NT2/D1 (cell line): Measurements from ENCODE around the gene CCDC116.

Experiments used
- DNase-seq: peaks from one replicate; pipeline ENCODE4 v3.0.0-alpha.2; 2011; ENCODE audit warnings: low read depth, low spot score
- H3K27me3 ChIP-seq: 2 replicates; pipeline ENCODE4 v1.6.0; 2011; ENCODE audit warnings: mild to moderate bottlenecking; ENCODE audit not compliant: insufficient read length, insufficient read depth
- H3K36me3 ChIP-seq: 2 replicates; pipeline ENCODE4 v1.6.1; 2011; ENCODE audit warnings: mild to moderate bottlenecking, low read length, mixed read lengths; ENCODE audit not compliant: insufficient read depth, insufficient read length
- H3K4me1 ChIP-seq: 2 replicates; pipeline ENCODE4 v1.5.1; 2011; ENCODE audit not compliant: insufficient read depth, insufficient read length
- H3K4me3 ChIP-seq: 2 replicates; pipeline ENCODE4 v1.5.1; 2011; ENCODE audit warnings: low read depth; ENCODE audit not compliant: insufficient read length
- H3K9ac ChIP-seq: 2 replicates; pipeline ENCODE4 v1.6.0; 2011; ENCODE audit warnings: low read depth; ENCODE audit not compliant: insufficient read length
- H3K9me3 ChIP-seq: 2 replicates; pipeline ENCODE4 v1.5.1; 2011; ENCODE audit warnings: mild to moderate bottlenecking, low read length; ENCODE audit not compliant: insufficient read depth
- SUZ12 ChIP-seq: IDR thresholded peaks from 2 replicates; pipeline ENCODE4 v1.6.1; 2011; ENCODE audit not compliant: insufficient read length, insufficient read depth; ENCODE audit errors: extremely low read depth
- YY1 ChIP-seq: IDR thresholded peaks from 2 replicates; pipeline ENCODE4 v1.6.1; 2011; ENCODE audit not compliant: insufficient read length, insufficient read depth
- ZNF274 ChIP-seq: IDR thresholded peaks from 2 replicates; pipeline ENCODE4 v1.6.1; 2011; ENCODE audit warnings: mild to moderate bottlenecking, low read depth, low read length

The CCDC116 gene

DNA sequence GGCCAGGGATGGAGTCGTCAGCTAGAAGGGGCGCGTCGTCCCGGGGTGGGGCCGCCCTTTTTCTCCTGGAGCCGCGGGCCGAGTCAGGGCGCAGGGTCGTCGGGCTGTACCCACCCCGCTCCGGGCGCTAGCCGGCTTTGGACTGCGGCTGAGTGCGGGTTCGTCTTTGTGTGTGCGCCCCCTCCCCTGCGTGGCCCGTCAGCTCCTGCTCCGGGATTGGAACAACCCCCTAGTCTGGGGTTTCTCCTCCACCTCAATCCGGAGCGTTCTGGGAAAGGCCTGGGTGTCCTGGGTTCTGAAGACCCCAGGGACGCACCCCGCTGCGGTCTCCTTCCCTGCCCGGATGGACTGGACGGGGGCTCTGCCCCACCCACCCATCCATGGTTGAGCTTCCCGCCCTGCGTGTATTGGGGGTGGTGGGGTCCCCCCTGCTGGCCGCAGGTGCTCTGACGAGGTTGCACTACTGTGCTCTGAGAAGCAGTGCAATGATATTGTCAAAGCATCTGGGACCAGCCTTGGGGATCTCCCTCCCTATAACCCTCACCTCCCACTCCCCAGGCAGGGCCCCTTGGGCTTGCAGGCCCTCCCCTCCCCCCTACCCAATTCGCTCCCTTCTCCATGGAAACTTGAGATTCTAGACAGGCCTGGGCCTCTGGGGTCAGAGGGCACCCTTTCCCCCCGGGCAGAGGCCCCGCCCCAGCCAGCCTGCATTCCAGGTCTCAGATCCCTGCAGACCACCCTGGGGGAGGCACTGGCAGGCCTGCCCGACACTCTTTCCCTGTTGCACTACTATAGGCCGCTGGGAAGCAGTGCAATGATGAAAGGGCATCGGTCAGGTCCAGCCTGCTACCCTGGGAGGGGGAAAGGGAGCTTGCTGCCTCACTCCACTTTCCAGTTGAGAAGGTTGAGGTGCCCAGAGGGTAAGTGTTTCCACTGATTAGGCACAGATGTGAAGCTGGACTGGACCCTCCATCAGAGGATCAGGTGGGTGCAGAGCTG, 20.3 kb downstream of the CCDC116 start:
- Histone ChIP-seq H3K27me3 (no peaks in the 10 kb centered on the region), H3K36me3 (peaks cover 24% of the 10 kb centered on the region), H3K9ac (peak overlapping the region; percentile 88), H3K4me1 (peaks cover 7% of the 10 kb centered on the region), H3K4me3 (peak overlapping the region; percentile 76), H3K9me3 (no peaks in the 10 kb centered on the region)
- DNase-seq: no peak
- TF ChIP-seq ZNF274: no peak
- TF ChIP-seq SUZ12: no peak
- no peak for TF ChIP-seq YY1

DNA sequence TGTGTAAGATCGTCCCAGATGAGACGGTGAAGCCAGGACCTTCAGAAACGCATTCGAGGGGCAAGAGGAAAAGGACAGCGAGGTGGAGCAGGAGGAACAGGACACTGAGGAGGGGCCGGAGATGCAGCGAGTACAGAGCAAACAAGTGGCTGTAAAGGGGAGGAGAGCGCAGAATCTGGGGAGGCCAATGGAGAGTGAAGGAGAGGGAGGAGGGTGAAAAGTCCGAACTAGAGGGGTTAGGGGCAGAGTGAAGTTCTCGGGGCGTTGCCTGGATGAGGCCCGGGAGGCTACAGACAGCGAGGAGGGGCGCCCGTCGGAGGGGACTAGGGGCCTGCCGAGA, 24.4 kb downstream of the CCDC116 start:
- peak overlapping the region; percentile 27 for H3K9ac ChIP-seq

DNA sequence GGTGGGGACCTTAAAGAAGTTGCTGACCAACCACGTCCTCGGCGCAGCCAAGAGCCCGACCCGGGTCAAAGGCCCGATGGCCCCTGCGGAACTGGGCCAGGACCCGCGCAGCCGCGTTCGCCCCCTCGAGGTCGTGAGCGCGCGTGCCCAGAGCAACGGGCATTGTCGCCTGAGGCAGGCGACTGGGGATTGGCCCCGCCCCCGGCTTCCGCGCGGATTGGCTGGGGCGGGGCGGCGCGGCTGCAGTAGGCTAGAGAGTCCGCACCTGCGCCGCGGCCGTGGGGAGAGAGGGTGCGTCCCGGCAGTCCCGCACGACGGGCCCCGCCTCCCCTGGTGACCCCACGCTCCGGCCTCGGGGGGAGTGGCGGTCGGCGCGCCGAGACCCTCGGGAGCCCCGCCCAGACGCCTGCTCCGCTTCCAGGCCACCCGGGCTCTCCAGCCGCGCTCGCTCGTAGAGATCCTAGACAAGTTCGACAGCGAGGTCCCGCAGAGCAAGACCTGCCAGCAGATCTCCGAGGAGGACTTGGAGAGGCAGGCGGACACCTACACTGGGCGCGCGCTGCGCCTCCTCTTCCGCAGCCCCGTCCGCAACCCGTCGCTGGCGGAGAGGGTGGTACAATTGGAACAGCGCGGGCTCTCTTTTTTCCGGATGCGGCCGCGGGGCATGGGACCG, 24.9 kb downstream of the CCDC116 start:
- Histone ChIP-seq H3K9me3 (no peaks in the 10 kb centered on the region), H3K4me1 (peaks cover 4% of the 10 kb centered on the region), H3K27me3 (no peaks in the 10 kb centered on the region), H3K36me3 (peaks cover 19% of the 10 kb centered on the region), H3K4me3 (peak overlapping the region; percentile 61), H3K9ac (peak overlapping the region; percentile 83)
- no peak for DNase-seq
- no peak for TF ChIP-seq ZNF274
- no peak for TF ChIP-seq SUZ12
- no peak for TF ChIP-seq YY1

More for the DNA sequence above, 24.4 kb downstream of the CCDC116 start:
- DNase-seq: no peak
- Histone ChIP-seq H3K4me1 (peaks cover 4% of the 10 kb centered on the region), H3K27me3 (no peaks in the 10 kb centered on the region), H3K36me3 (peaks cover 19% of the 10 kb centered on the region), H3K9me3 (no peaks in the 10 kb centered on the region), H3K4me3 (peak overlapping the region; percentile 2)
- no peak for TF ChIP-seq ZNF274
- no peak for TF ChIP-seq SUZ12
- TF ChIP-seq YY1: no peak

GRCh38 chr22:21659864-21660525, 27.4 kb downstream of the CCDC116 start:
- Histone ChIP-seq H3K4me1 (peaks cover 4% of the 10 kb centered on the region), H3K4me3 (no peak overlapping the region), H3K9me3 (no peaks in the 10 kb centered on the region), H3K27me3 (no peaks in the 10 kb centered on the region), H3K36me3 (peaks cover 2% of the 10 kb centered on the region), H3K9ac (no peak overlapping the region)
- TF ChIP-seq SUZ12 (no peak), YY1 (no peak), ZNF274 (no peak)
- no peak for DNase-seq

DNA sequence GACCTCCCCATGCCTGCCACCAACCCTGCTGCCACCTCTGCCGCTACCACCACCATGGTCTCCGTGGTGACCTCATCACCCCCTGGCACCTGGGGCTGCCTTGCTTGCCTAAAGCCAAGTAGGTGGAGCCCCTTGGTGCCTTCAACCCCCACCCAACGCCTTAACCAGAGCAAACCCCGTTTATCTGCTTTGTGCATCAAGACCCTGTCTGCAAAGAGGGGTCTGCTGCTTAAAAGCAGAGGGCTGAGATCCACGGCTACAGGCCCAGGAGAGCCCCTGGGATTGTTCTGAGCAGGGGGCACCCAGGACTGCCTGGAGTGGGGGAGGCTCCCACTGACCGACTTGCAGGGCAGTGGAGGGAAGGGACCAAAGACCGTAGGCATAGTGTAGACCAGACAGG, 28.3 kb downstream of the CCDC116 start:
- TF ChIP-seq SUZ12 (no peak), ZNF274 (no peak), YY1 (no peak)
- Histone ChIP-seq H3K9me3 (no peaks in the 10 kb centered on the region), H3K36me3 (peaks cover 2% of the 10 kb centered on the region), H3K4me3 (no peak overlapping the region), H3K27me3 (no peaks in the 10 kb centered on the region), H3K4me1 (peaks cover 4% of the 10 kb centered on the region), H3K9ac (no peak overlapping the region)
- no peak for DNase-seq

- no peak for DNase-seq
- no peak for TF ChIP-seq ZNF274
- Histone ChIP-seq H3K4me3 (no peak overlapping the region), H3K27me3 (no peaks in the 10 kb centered on the region), H3K4me1 (peaks cover 1% of the 10 kb centered on the region), H3K9me3 (no peaks in the 10 kb centered on the region), H3K9ac (no peak overlapping the region), H3K36me3 (no peaks in the 10 kb centered on the region)
Measured at GRCh38 chr22:21661991-21662390, 29.4 kb downstream of the CCDC116 start.

DNA sequence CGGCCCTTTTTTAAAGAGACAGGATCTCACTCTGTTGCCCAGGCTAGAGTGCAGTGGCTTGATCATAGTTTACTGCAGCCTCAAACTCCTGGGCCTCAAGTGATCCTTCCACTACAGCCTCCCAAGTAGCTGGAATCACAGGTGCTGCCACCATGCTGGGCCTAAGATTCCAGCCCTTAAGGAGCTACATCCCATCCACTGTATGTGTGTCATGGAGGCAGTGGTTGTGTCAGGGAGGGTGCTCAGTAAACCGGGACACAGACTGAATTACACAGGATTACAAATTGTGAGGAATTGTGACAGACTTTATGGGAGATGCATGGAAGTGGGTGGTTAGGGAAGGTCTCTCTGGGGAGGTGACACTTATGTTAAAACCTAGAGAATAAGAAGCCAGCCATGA, 31.2 kb downstream of the CCDC116 start:
- no peak overlapping the region for H3K4me3 ChIP-seq
- no peak overlapping the region for H3K9ac ChIP-seq
- TF ChIP-seq SUZ12 (no peak), ZNF274 (no peak), YY1 (no peak)
- H3K36me3 ChIP-seq: peaks cover 2% of the 10 kb centered on the region
- no peaks in the 10 kb centered on the region for H3K9me3 ChIP-seq
- no peak for DNase-seq
- H3K4me1 ChIP-seq: no peaks in the 10 kb centered on the region
- H3K27me3 ChIP-seq: no peaks in the 10 kb centered on the region
